Right atrium auricular region (tissue), 2 donors: Measurements from ENCODE around the gene FAM83C. TPM values are rescaled to one million over a fixed set of nuclear protein-coding genes. Genes with fewer than 3 reads are reported as not detected.

ENCODE experiments used
- DNase-seq: peaks from one replicate; pipeline ENCODE4 v3.0.0-alpha.2; 2019; ENCODE audit warnings: low spot score
- H3K27ac ChIP-seq, 2 donors: fragments of 200-600 bp; sonication (generic); 1 replicate in 1 of 2; 2 replicates in 1 of 2; pipeline ENCODE4 v1.5.1; 2016 to 2019
- H3K27me3 ChIP-seq, 2 donors: fragments of 200-600 bp; sonication (generic); one replicate each; pipeline versions ENCODE4 v1.5.1 to v1.6.0; 2017 to 2019
- H3K36me3 ChIP-seq: fragments of 200-600 bp; sonication (generic); one replicate; pipeline ENCODE4 v1.5.1; 2016
- H3K4me1 ChIP-seq, 2 donors: fragments of 200-600 bp; sonication (generic); one replicate each; pipeline versions ENCODE4 v1.5.1 to v1.6.0; 2017 to 2019
- H3K4me3 ChIP-seq, 2 donors: fragments of 200-600 bp; sonication (generic); 1 replicate in 1 of 2; 2 replicates in 1 of 2; pipeline ENCODE4 v1.5.1; 2017 to 2019; ENCODE audit warnings: mild to moderate bottlenecking in 1 of 2, moderate library complexity in 1 of 2
- H3K9me3 ChIP-seq, 2 donors: fragments of 200-600 bp; sonication (generic); one replicate each; pipeline ENCODE4 v1.5.1; 2019
- total RNA-seq, 2 donors: library from RNA; depleted of rRNA; stranded (reverse); fragments of >200 nt; gene quantifications; one replicate each; pipeline ENCODE4 v1.1.0, GENCODE V29; 2016
- TF ChIP-seq, protein P1 (sequence below), 2 donors: fragments of 200-600 bp; sonication (generic); IDR thresholded peaks; one replicate each; pipeline ENCODE4 v1.5.1; 2019; ENCODE audit warnings: antibody characterized with exemption in 2 of 2

FAM83C gene
- total RNA-seq, 2 donors from 2014 or later: not detected

DNA sequence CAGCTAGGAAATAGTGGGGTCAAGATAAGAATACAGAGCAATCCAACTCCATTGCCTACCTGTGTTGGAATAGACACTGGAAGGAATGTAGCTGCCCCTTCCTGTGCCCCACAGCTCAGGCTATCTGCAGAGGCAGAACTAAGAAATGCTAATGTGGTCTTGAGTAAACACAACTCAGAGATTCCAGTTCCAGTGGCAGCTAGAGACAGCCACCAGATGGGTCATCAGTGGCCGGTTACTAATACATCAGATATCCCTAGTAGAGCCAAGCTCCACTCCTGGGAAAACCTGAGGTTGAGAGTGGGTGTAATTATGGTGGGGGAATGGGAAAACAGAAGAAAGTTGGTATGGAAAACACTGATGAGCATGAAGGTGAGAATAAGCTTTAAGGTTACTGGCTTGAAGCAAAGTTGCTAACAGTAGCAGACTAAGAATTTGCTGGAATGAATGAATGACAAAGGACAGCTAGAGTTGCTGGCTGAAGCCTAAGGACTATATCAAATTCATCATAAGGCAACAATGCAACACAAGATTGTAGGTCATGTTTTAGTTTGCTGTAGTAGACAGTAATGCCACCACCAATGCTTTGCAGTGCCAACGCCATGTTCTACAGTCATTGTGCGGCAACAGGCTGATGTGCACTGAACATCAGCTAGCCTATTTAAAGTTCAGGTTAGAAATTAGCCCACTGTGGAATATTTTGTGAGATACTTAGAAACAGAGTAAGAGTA lies 28.3 kb upstream of the FAM83C start:
- Histone ChIP-seq H3K4me1 (peaks cover 0 to 11% of the 10 kb centered on the region in 2 donors), H3K9me3 (no peaks in the 10 kb centered on the region), H3K27ac (no peak overlapping the region), H3K36me3 (no peaks in the 10 kb centered on the region), H3K4me3 (no peak overlapping the region), H3K27me3 (no peaks in the 10 kb centered on the region)
- TF ChIP-seq, protein P1, sequence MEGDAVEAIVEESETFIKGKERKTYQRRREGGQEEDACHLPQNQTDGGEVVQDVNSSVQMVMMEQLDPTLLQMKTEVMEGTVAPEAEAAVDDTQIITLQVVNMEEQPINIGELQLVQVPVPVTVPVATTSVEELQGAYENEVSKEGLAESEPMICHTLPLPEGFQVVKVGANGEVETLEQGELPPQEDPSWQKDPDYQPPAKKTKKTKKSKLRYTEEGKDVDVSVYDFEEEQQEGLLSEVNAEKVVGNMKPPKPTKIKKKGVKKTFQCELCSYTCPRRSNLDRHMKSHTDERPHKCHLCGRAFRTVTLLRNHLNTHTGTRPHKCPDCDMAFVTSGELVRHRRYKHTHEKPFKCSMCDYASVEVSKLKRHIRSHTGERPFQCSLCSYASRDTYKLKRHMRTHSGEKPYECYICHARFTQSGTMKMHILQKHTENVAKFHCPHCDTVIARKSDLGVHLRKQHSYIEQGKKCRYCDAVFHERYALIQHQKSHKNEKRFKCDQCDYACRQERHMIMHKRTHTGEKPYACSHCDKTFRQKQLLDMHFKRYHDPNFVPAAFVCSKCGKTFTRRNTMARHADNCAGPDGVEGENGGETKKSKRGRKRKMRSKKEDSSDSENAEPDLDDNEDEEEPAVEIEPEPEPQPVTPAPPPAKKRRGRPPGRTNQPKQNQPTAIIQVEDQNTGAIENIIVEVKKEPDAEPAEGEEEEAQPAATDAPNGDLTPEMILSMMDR (IDR thresholded peaks at IDR 0.05): no peak
- DNase-seq: no peak

DNA sequence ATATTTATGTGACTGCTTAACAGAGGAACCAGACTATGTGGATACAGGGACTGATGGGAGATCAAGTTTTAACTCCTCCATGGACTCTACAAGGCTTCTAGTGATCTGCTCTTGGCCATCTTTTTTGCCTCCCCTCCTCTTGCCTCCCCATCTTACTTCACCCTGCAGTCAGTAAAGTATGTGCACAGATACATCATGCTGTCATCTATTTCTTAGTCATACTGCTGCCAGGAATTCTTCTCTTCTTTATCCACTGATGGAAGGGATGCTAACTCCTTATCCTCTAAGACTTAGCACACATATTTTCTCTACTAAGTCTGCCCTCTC lies 27.6 kb upstream of the FAM83C start:
- no peak for DNase-seq
- Histone ChIP-seq H3K4me3 (no peak overlapping the region), H3K27me3 (no peaks in the 10 kb centered on the region), H3K27ac (no peak overlapping the region), H3K4me1 (peaks cover 0 to 11% of the 10 kb centered on the region in 2 donors), H3K36me3 (no peaks in the 10 kb centered on the region), H3K9me3 (no peaks in the 10 kb centered on the region)
- TF ChIP-seq, protein P1 (IDR thresholded peaks at IDR 0.05): no peak

- Histone ChIP-seq H3K27me3 (no peaks in the 10 kb centered on the region), H3K9me3 (no peaks in the 10 kb centered on the region), H3K36me3 (no peaks in the 10 kb centered on the region), H3K4me1 (peaks cover 0 to 11% of the 10 kb centered on the region in 2 donors), H3K27ac (peak overlapping the region in 1 of 2 donors; percentile 49), H3K4me3 (no peak overlapping the region)
- no peak for DNase-seq
- TF ChIP-seq, protein P1 (IDR thresholded peaks at IDR 0.05): no peak
Measured at GRCh38 chr20:35319192-35319870, 27.1 kb upstream of the FAM83C start.

GRCh38 chr20:35318502-35319157 lies 26.4 kb upstream of the FAM83C start:
- TF ChIP-seq, protein P1 (IDR thresholded peaks at IDR 0.05): no peak
- Histone ChIP-seq H3K4me3 (no peak overlapping the region), H3K27me3 (no peaks in the 10 kb centered on the region), H3K4me1 (peaks cover 0 to 11% of the 10 kb centered on the region in 2 donors), H3K27ac (peak overlapping the region; percentile 15 to 49), H3K9me3 (no peaks in the 10 kb centered on the region), H3K36me3 (no peaks in the 10 kb centered on the region)
- DNase-seq: no peak

- TF ChIP-seq, protein P1 (IDR thresholded peaks at IDR 0.05): no peak
Measured at GRCh38 chr20:35317416-35318210, 25.4 kb upstream of the FAM83C start.

More at GRCh38 chr20:35317416-35318210, 25.4 kb upstream of the FAM83C start:
- no peaks in the 10 kb centered on the region for H3K27me3 ChIP-seq
- peaks cover 0 to 11% of the 10 kb centered on the region in 2 donors for H3K4me1 ChIP-seq
- H3K9me3 ChIP-seq: no peaks in the 10 kb centered on the region
- H3K36me3 ChIP-seq: no peaks in the 10 kb centered on the region
- no peak for DNase-seq
- H3K27ac ChIP-seq: peak overlapping the region in 1 of 2 donors; percentile 49
- H3K4me3 ChIP-seq: no peak overlapping the region
